Activated CD4-positive, alpha-beta T cell treated with anti-CD3 and anti-CD28 coated beads, Interleukin-2, amount 50 U/mL, for 24 hours (primary cell): ENCODE data around the gene DSCAM.

Source experiments
- DNase-seq, 2 donors: peaks; one replicate each; pipeline ENCODE4 v3.0.0-alpha.2; 2020; ENCODE audit warnings: low read depth in 1 of 2, low spot score in 1 of 2

The DSCAM gene

GRCh38 chr21:40257342-40257741 is 589.6 kb downstream of the DSCAM start:
- DNase-seq: no peak

GRCh38 chr21:40255518-40256444 is 591.2 kb downstream of the DSCAM start:
- no peak for DNase-seq

GRCh38 chr21:40254540-40255465 is 592.2 kb downstream of the DSCAM start:
- no peak for DNase-seq

- no peak for DNase-seq
Observed at GRCh38 chr21:40253112-40253511, 593.8 kb downstream of the DSCAM start.

GRCh38 chr21:40250514-40251294 is 596.3 kb downstream of the DSCAM start:
- DNase-seq: no peak

- DNase-seq: no peak
Observed at GRCh38 chr21:40244981-40245380, 602.0 kb downstream of the DSCAM start.

- DNase-seq: no peak
Observed at GRCh38 chr21:40243685-40244084, 603.3 kb downstream of the DSCAM start.

GRCh38 chr21:40242586-40243265 is 604.2 kb downstream of the DSCAM start:
- DNase-seq: no peak

- DNase-seq: no peak
Observed at GRCh38 chr21:40235528-40235927, 611.4 kb downstream of the DSCAM start.

GRCh38 chr21:40231979-40232378 is 615.0 kb downstream of the DSCAM start:
- no peak for DNase-seq

GRCh38 chr21:40227096-40227495 is 619.9 kb downstream of the DSCAM start:
- no peak for DNase-seq

- DNase-seq: no peak
Observed at GRCh38 chr21:40215941-40216340, 631.0 kb downstream of the DSCAM start.

- no peak for DNase-seq
Observed at GRCh38 chr21:40210251-40210650, 636.7 kb downstream of the DSCAM start.

- no peak for DNase-seq
Observed at GRCh38 chr21:40208948-40209345, 638.0 kb downstream of the DSCAM start.

- no peak for DNase-seq
Observed at GRCh38 chr21:40208206-40208947, 638.6 kb downstream of the DSCAM start.

GRCh38 chr21:40200946-40201345 is 646.0 kb downstream of the DSCAM start:
- DNase-seq: no peak

GRCh38 chr21:40200126-40200525 is 646.8 kb downstream of the DSCAM start:
- no peak for DNase-seq

GRCh38 chr21:40194185-40194980 is 652.6 kb downstream of the DSCAM start:
- DNase-seq: no peak

GRCh38 chr21:40191616-40192015 is 655.3 kb downstream of the DSCAM start:
- DNase-seq: no peak
